ENCODE measurements around the gene MAOB.

Gene MAOB

GRCh38 chrX:43860646-43861370 lies 21.4 kb downstream of the MAOB start:
- no peak for DNase-seq

GRCh38 chrX:43853225-43853828 lies 28.9 kb downstream of the MAOB start:
- no peak for DNase-seq

- DNase-seq: no peak
These were observed 31.6 kb downstream of the MAOB start for GRCh38 chrX:43850629-43851028.

- no peak for DNase-seq
These were observed 33.1 kb downstream of the MAOB start for GRCh38 chrX:43849173-43849572.

- DNase-seq: no peak
These were observed 34.9 kb downstream of the MAOB start for GRCh38 chrX:43847352-43847751.

GRCh38 chrX:43846558-43846957 lies 35.7 kb downstream of the MAOB start:
- DNase-seq: no peak

- DNase-seq: no peak
These were observed 36.5 kb downstream of the MAOB start for GRCh38 chrX:43845776-43846175.

GRCh38 chrX:43840265-43840664 lies 42.0 kb downstream of the MAOB start:
- DNase-seq: no peak

- DNase-seq: no peak
These were observed 45.6 kb downstream of the MAOB start for GRCh38 chrX:43836435-43837184.

GRCh38 chrX:43835559-43835958 lies 46.7 kb downstream of the MAOB start:
- DNase-seq: no peak

GRCh38 chrX:43827791-43828190 lies 54.5 kb downstream of the MAOB start:
- no peak for DNase-seq

- no peak for DNase-seq
These were observed 60.2 kb downstream of the MAOB start for GRCh38 chrX:43822014-43822413.

GRCh38 chrX:43817444-43817843 lies 64.8 kb downstream of the MAOB start:
- no peak for DNase-seq

- DNase-seq: no peak
These were observed 67.0 kb downstream of the MAOB start for GRCh38 chrX:43815209-43815608.

- no peak for DNase-seq
These were observed 68.4 kb downstream of the MAOB start for GRCh38 chrX:43813898-43814297.

GRCh38 chrX:43813319-43813718 lies 68.9 kb downstream of the MAOB start:
- DNase-seq: no peak

GRCh38 chrX:43809463-43809862 lies 72.8 kb downstream of the MAOB start:
- no peak for DNase-seq

GRCh38 chrX:43808231-43808630 lies 74.0 kb downstream of the MAOB start:
- no peak for DNase-seq

GRCh38 chrX:43805579-43805978 lies 76.7 kb downstream of the MAOB start:
- DNase-seq: no peak

- DNase-seq: no peak
These were observed 78.2 kb downstream of the MAOB start for GRCh38 chrX:43804021-43804420.

- DNase-seq: no peak
These were observed 96.2 kb downstream of the MAOB start for GRCh38 chrX:43785930-43786591.

- no peak for DNase-seq
These were observed 124.2 kb downstream of the MAOB start for GRCh38 chrX:43758044-43758443.

GRCh38 chrX:43756076-43756475 lies 126.2 kb downstream of the MAOB start:
- no peak for DNase-seq

GRCh38 chrX:43753637-43754036 lies 128.6 kb downstream of the MAOB start:
- no peak for DNase-seq

Data from NCI-H2107 (cell line).